HG02678 (cell line): ENCODE results near the gene BCL7A.
"Not testable (repeated sequence)": the region's sequence is repeated elsewhere in the genome, so short reads cannot be mapped to it uniquely, and the experiment has no call there.

Experiments
- ATAC-seq: cut with Tn5 transposase; IDR thresholded peaks from one replicate; pipeline ENCODE4 v1.9.1; 2021; ENCODE audit warnings: mild to moderate bottlenecking, moderate library complexity; ENCODE audit not compliant: unreplicated experiment

Gene BCL7A

GRCh38 chr12:122021822-122022392, at the start of gene BCL7A:
BCL7A (plus strand) TSS chr12:122021884; CDS start chr12:122022092, 208 bp downstream.
- ATAC-seq: no peak

- no peak for ATAC-seq
Measured at GRCh38 chr12:121974026-121974985, 47.4 kb upstream of the BCL7A start.

GRCh38 chr12:121975021-121975420, 46.7 kb upstream of the BCL7A start:
- ATAC-seq: no peak

GRCh38 chr12:121976950-121977349, 44.7 kb upstream of the BCL7A start:
- ATAC-seq: no peak

GRCh38 chr12:121980191-121980891, 41.3 kb upstream of the BCL7A start:
- no peak for ATAC-seq

GRCh38 chr12:121980892-121981272, 40.8 kb upstream of the BCL7A start:
- no peak for ATAC-seq

- no peak for ATAC-seq
Measured at GRCh38 chr12:121981456-121981855, 40.2 kb upstream of the BCL7A start.

- no peak for ATAC-seq
Measured at GRCh38 chr12:121982950-121983349, 38.7 kb upstream of the BCL7A start.

- no peak for ATAC-seq
Measured at GRCh38 chr12:121983536-121984210, 38.0 kb upstream of the BCL7A start.

- no peak for ATAC-seq
Measured at GRCh38 chr12:121986489-121987245, 35.0 kb upstream of the BCL7A start.

- ATAC-seq: not testable (repeated sequence)
Measured at GRCh38 chr12:121988519-121988918, 33.2 kb upstream of the BCL7A start.

GRCh38 chr12:121989276-121990113, 32.2 kb upstream of the BCL7A start:
- no peak for ATAC-seq

GRCh38 chr12:121990114-121990647, 31.5 kb upstream of the BCL7A start:
- ATAC-seq: no peak

GRCh38 chr12:121990692-121991603, 30.7 kb upstream of the BCL7A start:
- peak; percentile 69 for ATAC-seq

GRCh38 chr12:121992059-121992879, 29.4 kb upstream of the BCL7A start:
- ATAC-seq: peak; percentile 80

- ATAC-seq: no peak
Measured at GRCh38 chr12:121996050-121996944, 25.4 kb upstream of the BCL7A start.
